Tibial nerve (tissue), 4 donors: ENCODE results near the gene PHLPP1.

Experiments used
- EP300 ChIP-seq, 2 donors: sonication (generic); formaldehyde crosslinking; IDR thresholded peaks; one replicate each; pipeline ENCODE4 v1.6.1; 2017; ENCODE audit warnings: antibody characterized with exemption in 2 of 2, mild to moderate bottlenecking in 1 of 2
- TF ChIP-seq, protein P1 (sequence below), 5 experiments: fragments of 200-600 bp in 3 of 5; fragments of 450-650 bp in 2 of 5; sonication (generic) in 3 of 5; IDR thresholded peaks; one replicate each; pipeline ENCODE4 v1.5.1; 2016 to 2019; ENCODE audit warnings: antibody characterized with exemption in 5 of 5, mild to moderate bottlenecking in 3 of 5, moderate library complexity in 2 of 5

DNA sequence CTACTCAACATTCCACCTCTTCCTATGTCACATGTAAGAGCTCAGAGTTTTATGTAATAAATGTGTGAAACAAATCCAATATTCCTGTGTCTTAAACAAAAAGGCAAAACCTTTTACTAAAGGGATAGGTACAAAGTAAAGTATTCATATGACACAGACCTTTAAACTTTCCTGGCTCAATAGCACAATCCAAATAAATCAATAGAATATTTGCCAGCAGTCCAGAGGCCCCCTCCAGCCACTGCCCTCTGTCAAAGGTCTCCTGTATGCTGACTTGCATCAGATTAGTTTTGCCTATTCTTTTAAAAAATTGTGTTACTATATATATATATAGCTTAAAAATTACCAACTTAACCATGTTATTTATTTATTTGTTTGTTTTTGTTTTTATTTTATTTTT, 17.7 kb upstream of the PHLPP1 start:
- TF ChIP-seq, protein P1, sequence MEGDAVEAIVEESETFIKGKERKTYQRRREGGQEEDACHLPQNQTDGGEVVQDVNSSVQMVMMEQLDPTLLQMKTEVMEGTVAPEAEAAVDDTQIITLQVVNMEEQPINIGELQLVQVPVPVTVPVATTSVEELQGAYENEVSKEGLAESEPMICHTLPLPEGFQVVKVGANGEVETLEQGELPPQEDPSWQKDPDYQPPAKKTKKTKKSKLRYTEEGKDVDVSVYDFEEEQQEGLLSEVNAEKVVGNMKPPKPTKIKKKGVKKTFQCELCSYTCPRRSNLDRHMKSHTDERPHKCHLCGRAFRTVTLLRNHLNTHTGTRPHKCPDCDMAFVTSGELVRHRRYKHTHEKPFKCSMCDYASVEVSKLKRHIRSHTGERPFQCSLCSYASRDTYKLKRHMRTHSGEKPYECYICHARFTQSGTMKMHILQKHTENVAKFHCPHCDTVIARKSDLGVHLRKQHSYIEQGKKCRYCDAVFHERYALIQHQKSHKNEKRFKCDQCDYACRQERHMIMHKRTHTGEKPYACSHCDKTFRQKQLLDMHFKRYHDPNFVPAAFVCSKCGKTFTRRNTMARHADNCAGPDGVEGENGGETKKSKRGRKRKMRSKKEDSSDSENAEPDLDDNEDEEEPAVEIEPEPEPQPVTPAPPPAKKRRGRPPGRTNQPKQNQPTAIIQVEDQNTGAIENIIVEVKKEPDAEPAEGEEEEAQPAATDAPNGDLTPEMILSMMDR (IDR thresholded peaks at IDR 0.05): no peak
- TF ChIP-seq EP300 (IDR thresholded peaks at IDR 0.05): no peak
